Measurements from ENCODE around the gene KIAA0408.
"Not testable (repeated sequence)": the region's sequence is repeated elsewhere in the genome, so short reads cannot be mapped to it uniquely, and the experiment has no call there.

Gene KIAA0408

GRCh38 chr6:127428562-127428961 lies 30.6 kb downstream of the KIAA0408 start:
- in situ Hi-C loops (cut with MboI; ENCODE audit: low pct_unique_long_range_greater_than_20kb, low sequenced_read_pairs), result not testable (repeated sequence)

GRCh38 chr6:127423921-127424320 lies 35.3 kb downstream of the KIAA0408 start:
- DNase-seq, result peak; percentile 11
- in situ Hi-C loops (cut with MboI; ENCODE audit: low pct_unique_long_range_greater_than_20kb, low sequenced_read_pairs), result no loop called here

More at GRCh38 chr6:127428562-127428961, 30.6 kb downstream of the KIAA0408 start:
- DNase-seq, result not testable (repeated sequence)

GRCh38 chr6:127421164-127421563 lies 38.0 kb downstream of the KIAA0408 start:
- DNase-seq; in situ Hi-C loops (cut with MboI; ENCODE audit: low pct_unique_long_range_greater_than_20kb, low sequenced_read_pairs): not testable (repeated sequence)

GRCh38 chr6:127420556-127420955 lies 38.6 kb downstream of the KIAA0408 start:
- in situ Hi-C loops (cut with MboI; ENCODE audit: low pct_unique_long_range_greater_than_20kb, low sequenced_read_pairs), result no loop called here
- DNase-seq, result peak; percentile 78

- no peak for DNase-seq
- in situ Hi-C loops (cut with MboI; ENCODE audit: low pct_unique_long_range_greater_than_20kb, low sequenced_read_pairs), result no loop called here
These were observed 44.1 kb downstream of the KIAA0408 start for GRCh38 chr6:127415096-127415495.

GRCh38 chr6:127413123-127413522 lies 46.1 kb downstream of the KIAA0408 start:
- in situ Hi-C loops (cut with MboI; ENCODE audit: low pct_unique_long_range_greater_than_20kb, low sequenced_read_pairs); DNase-seq: not testable (repeated sequence)

- in situ Hi-C loops (cut with MboI; ENCODE audit: low pct_unique_long_range_greater_than_20kb, low sequenced_read_pairs), result not testable (repeated sequence)
These were observed 47.2 kb downstream of the KIAA0408 start for GRCh38 chr6:127412016-127412415.

More at GRCh38 chr6:127412016-127412415, 47.2 kb downstream of the KIAA0408 start:
- DNase-seq, result not testable (repeated sequence)

All from KBM-7 (cell line).